Mucosa of rectum (tissue), 2 donors: ENCODE results near the gene NEGR1.

Source experiments
- H3K27ac ChIP-seq, 2 donors: one replicate each; pipeline ENCODE4 v1.7.0; 2013; ENCODE audit warnings: inconsistent platforms in 2 of 2, low read depth in 2 of 2, low read length in 2 of 2
- H3K27me3 ChIP-seq, 2 donors: one replicate each; pipeline ENCODE4 v1.7.0; 2013; ENCODE audit warnings: low read length in 2 of 2; ENCODE audit not compliant: control insufficient read depth in 2 of 2, insufficient read depth in 2 of 2
- H3K36me3 ChIP-seq, 2 donors: one replicate each; pipeline ENCODE4 v1.7.0; 2013; ENCODE audit warnings: low read length in 2 of 2; ENCODE audit not compliant: control insufficient read depth in 2 of 2, insufficient read depth in 2 of 2
- H3K4me1 ChIP-seq, 2 donors: one replicate each; pipeline ENCODE4 v1.7.0; 2013; ENCODE audit warnings: low read length in 2 of 2, mild to moderate bottlenecking in 1 of 2; ENCODE audit not compliant: control insufficient read depth in 2 of 2, insufficient read depth in 2 of 2
- H3K4me3 ChIP-seq, 2 donors: one replicate each; pipeline ENCODE4 v1.7.0; 2013; ENCODE audit warnings: low read length in 2 of 2
- H3K9ac ChIP-seq, 2 donors: one replicate each; pipeline ENCODE4 v1.7.0; 2013; ENCODE audit warnings: low read length in 2 of 2, low read depth in 1 of 2, mild to moderate bottlenecking in 1 of 2
- H3K9me3 ChIP-seq, 2 donors: one replicate each; pipeline ENCODE4 v1.7.0; 2013; ENCODE audit warnings: low read length in 2 of 2; ENCODE audit not compliant: control insufficient read depth in 2 of 2
- donor health status: healthy.
- donor health status: Normal muscosa, but diverticular disease.

The NEGR1 gene

DNA sequence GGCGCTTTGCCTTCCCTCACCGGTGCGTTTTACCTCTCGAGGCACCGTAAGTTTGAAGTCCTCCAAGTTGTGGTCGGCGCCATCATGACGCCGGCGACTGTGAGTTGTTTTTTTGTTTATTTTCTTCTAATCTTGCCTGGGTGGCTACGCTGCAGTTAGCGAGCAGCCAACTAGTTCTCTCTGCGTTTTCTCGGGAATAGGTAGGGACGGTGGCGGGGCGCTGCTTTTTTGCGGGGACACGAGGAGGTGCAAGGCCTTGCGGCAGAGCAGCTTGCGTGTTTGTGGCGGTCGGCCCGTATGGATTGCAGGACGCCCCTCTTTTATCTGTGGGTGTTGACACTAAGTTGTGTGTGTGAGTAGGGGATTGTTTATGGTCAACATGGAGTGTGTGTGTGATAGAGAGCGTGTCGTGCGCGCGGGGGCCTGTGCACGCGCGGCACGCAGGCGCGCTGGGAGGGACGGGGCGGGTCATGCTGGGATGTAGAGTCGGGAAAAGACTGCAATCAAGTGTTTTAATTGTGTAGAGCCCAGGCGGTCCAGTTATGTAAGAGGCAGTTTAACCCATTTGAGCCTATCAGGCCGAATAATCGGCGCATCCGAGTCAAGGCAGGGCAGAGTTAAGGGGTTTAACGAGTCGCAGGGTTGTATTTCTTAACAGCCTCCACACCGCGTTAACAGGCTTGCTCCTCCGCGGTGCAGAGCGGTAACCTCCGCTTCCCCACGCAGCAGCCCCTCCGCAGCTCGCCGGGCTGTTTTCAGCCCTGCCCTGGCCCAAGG, 1.2 kb upstream of the NEGR1 start:
- H3K4me3 ChIP-seq = peak overlapping the region; percentile 73 to 74
- H3K27ac ChIP-seq = peak overlapping the region; percentile 82 to 84
- peaks cover 17 to 19% of the 10 kb centered on the region in 2 donors for H3K27me3 ChIP-seq
- no peaks in the 10 kb centered on the region for H3K36me3 ChIP-seq
- no peaks in the 10 kb centered on the region for H3K9me3 ChIP-seq
- peak overlapping the region; percentile 43 to 69 for H3K9ac ChIP-seq
- H3K4me1 ChIP-seq = peaks cover 4 to 9% of the 10 kb centered on the region in 2 donors

DNA sequence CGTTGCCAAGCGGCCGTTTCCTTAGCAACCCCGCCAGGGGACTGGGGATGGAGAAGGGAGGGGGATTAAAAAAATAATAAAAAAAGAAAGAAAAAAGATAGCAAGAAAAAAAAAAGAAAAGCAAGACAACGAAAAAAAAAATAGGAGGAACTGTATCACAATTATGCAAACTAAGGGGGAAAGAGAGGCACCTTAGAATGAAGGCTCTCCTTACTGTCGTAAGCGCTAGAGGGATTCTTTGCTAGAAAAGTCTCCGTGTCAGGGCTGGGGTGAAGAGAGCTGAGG, 625 bp upstream of the NEGR1 start:
- Histone ChIP-seq H3K9ac (peak overlapping the region; percentile 43 to 69), H3K9me3 (no peaks in the 10 kb centered on the region), H3K36me3 (no peaks in the 10 kb centered on the region), H3K27ac (peak overlapping the region; percentile 82 to 84), H3K27me3 (peaks cover 17 to 19% of the 10 kb centered on the region in 2 donors), H3K4me3 (peak overlapping the region; percentile 73 to 74), H3K4me1 (peaks cover 4 to 9% of the 10 kb centered on the region in 2 donors)

DNA sequence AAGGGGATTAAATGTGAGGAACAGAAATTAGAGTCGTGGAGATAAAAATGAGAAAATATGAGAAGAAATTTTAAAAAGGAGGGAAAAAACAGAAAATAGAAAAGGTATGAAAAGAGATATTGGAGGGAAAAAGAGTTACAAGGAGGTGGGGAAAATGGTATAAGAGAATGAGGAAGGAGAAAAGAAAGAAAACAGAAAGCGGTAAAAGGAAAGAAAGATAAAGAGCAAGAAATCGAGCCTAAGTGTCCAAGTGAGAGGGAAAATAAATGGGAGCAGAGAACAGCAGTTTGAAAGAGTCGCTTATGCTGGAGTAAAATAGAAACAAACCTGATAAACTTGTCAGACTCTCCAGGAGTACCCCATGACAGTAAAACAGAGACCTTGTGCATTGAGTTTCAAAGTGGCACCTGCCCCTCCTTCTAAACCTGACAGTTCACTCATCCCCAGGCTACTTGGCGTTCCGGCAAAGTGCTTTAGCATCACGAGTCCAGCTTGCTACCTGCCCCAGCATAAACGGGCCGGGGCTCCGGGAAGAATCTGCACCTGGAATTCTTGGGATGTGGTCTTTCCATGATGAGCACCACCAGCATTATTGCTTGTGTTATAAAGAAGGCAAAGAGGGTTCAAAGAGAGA, 585 bp downstream of the NEGR1 start:
- H3K27me3 ChIP-seq = peaks cover 17 to 19% of the 10 kb centered on the region in 2 donors
- peaks cover 4 to 9% of the 10 kb centered on the region in 2 donors for H3K4me1 ChIP-seq
- peak overlapping the region; percentile 57 to 58 for H3K4me3 ChIP-seq
- peak overlapping the region in 1 of 2 donors; percentile 14 for H3K9ac ChIP-seq
- H3K9me3 ChIP-seq = no peaks in the 10 kb centered on the region
- H3K27ac ChIP-seq = peak overlapping the region; percentile 38 to 49
- H3K36me3 ChIP-seq = no peaks in the 10 kb centered on the region

DNA sequence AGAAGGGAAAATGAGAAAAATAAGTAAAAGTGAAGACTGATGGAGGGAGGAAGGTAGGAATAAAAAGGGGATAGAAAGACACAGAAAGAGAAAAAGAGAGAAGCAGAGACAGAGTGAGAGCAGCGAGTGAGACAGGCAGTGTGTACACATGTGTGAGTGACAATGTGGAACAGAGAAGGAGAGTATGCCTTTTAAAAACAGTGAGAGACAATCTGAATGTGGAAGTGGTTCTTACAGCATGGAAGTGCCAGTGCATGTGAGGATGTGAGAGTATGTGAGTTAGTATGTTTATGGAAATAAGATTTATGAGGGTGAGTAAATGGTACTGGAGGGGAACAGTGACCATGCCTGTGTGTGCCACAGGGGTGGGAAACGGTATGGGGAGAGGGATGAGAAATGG, 1.2 kb downstream of the NEGR1 start:
- H3K9ac ChIP-seq = no peak overlapping the region

DNA sequence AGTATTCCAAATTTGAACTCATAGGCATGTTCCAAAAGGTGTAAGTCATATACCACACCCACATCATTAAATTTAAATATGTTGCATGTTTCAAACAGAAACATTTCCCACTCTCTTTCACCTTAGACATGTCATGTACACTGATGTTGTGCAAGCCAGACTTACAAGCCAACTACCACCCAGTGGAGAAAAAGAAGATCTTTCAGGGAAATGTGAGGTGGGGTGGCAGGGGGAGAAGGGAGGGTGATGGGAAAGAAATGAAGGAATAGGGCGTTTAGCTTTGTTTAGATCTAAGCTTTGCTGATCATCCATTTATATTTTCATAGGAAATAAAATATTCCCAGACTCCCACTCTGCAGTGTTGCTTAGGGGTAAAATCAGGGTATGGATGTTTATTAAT, 1.6 kb downstream of the NEGR1 start:
- Histone ChIP-seq H3K27ac (no peak overlapping the region), H3K36me3 (no peaks in the 10 kb centered on the region), H3K27me3 (peaks cover 17 to 19% of the 10 kb centered on the region in 2 donors), H3K9me3 (no peaks in the 10 kb centered on the region), H3K9ac (no peak overlapping the region), H3K4me1 (peaks cover 4 to 9% of the 10 kb centered on the region in 2 donors), H3K4me3 (peak overlapping the region in 1 of 2 donors; percentile 58)

More for the DNA sequence above, 1.2 kb downstream of the NEGR1 start:
- peaks cover 4 to 9% of the 10 kb centered on the region in 2 donors for H3K4me1 ChIP-seq
- no peaks in the 10 kb centered on the region for H3K9me3 ChIP-seq
- H3K27me3 ChIP-seq = peaks cover 17 to 19% of the 10 kb centered on the region in 2 donors
- peak overlapping the region in 1 of 2 donors; percentile 58 for H3K4me3 ChIP-seq
- H3K27ac ChIP-seq = no peak overlapping the region
- no peaks in the 10 kb centered on the region for H3K36me3 ChIP-seq

DNA sequence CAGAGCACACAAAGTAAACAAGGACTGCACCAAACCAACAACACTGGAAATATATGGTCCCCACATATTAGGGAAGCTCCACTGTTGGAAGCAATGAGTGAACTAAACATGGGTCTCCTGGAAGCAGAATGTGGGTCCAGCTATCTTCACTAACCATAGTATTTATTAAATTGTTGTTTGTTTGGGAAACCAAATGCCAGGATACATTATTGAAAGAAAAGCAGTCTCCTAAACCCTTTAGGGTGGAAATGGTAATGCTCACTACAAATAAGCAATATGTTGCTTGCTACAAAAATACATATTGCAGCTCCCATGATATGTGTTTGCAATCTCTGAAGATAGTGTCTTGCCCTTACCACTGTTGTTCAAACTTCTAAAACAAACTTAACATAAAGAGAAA, 2.2 kb downstream of the NEGR1 start:
- Histone ChIP-seq H3K27me3 (peaks cover 16 to 17% of the 10 kb centered on the region in 2 donors), H3K4me3 (peak overlapping the region in 1 of 2 donors; percentile 3), H3K9me3 (no peaks in the 10 kb centered on the region), H3K4me1 (peaks cover 4 to 9% of the 10 kb centered on the region in 2 donors), H3K36me3 (no peaks in the 10 kb centered on the region), H3K9ac (no peak overlapping the region), H3K27ac (no peak overlapping the region)

DNA sequence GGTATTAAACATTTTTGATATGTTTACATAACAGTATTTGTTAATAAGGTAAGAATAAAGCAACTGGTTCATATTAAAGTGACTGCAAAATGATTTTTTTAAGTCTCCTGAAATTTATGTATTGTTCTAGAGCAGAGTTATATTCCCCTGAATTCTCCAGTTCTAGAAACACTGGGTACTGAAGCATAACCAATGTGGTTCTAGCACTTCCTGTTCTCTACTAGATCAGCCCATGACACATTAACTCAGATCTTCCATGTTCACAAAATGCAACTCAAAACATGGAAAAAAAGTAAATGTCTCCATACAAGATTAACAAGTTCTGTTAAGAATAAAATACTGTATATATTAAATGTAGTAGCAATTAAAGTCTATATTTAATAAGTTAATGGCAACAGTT, 3.9 kb downstream of the NEGR1 start:
- peaks cover 0 to 2% of the 10 kb centered on the region in 2 donors for H3K4me1 ChIP-seq
- no peak overlapping the region for H3K9ac ChIP-seq
- no peak overlapping the region for H3K4me3 ChIP-seq
- no peaks in the 10 kb centered on the region for H3K36me3 ChIP-seq
- no peaks in the 10 kb centered on the region for H3K9me3 ChIP-seq
- H3K27me3 ChIP-seq = peaks cover 2 to 4% of the 10 kb centered on the region in 2 donors
- no peak overlapping the region for H3K27ac ChIP-seq

DNA sequence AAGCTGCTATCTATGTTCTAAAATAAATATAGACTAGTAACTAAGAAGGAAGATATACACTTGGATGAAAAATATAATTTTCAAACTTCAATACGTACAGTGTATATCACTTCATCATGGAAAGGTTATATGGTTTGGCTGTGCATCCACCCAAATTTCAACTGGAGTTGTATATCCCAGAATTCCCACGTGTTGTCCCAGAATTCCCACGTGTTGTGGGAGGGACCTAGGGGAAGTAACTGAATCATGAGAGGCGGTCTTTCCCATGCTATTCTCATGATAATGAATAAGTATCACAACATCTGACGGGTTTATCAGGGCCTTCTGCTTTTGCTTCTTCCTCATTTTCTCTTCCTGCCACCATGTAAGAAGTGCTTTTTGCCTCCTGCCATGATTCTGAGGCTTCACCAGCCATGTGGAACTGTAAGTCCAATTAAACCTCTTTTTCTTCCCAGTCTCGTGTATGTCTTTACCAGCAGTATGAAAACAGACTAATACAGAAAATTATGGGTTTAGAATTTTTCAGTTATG, 10.7 kb downstream of the NEGR1 start:
- no peaks in the 10 kb centered on the region for H3K9me3 ChIP-seq
- no peaks in the 10 kb centered on the region for H3K27me3 ChIP-seq
- H3K9ac ChIP-seq = no peak overlapping the region
- H3K36me3 ChIP-seq = no peaks in the 10 kb centered on the region
- no peaks in the 10 kb centered on the region for H3K4me1 ChIP-seq
- H3K27ac ChIP-seq = no peak overlapping the region
- no peak overlapping the region for H3K4me3 ChIP-seq

DNA sequence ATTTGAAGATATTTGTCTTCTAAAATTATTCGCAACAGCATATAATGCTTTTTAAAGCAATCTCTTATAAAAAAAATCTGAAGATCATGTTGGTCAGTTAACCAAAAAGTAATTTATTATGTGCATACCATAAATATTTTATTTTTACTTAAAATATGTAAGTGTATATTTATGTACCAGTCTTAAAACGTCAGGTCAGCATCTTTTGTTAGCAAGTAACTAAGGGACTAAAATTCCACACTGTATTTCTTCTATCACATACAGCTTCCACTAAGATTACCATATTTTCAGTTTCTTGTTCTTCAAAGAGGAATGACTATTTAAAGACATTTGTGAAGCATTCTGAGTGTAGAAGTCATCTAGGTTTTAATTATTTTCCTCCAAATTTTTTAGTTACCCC, 19.6 kb downstream of the NEGR1 start:
- Histone ChIP-seq H3K36me3 (no peaks in the 10 kb centered on the region), H3K4me3 (no peak overlapping the region), H3K4me1 (no peaks in the 10 kb centered on the region), H3K27me3 (no peaks in the 10 kb centered on the region), H3K9me3 (no peaks in the 10 kb centered on the region), H3K27ac (no peak overlapping the region), H3K9ac (no peak overlapping the region)

DNA sequence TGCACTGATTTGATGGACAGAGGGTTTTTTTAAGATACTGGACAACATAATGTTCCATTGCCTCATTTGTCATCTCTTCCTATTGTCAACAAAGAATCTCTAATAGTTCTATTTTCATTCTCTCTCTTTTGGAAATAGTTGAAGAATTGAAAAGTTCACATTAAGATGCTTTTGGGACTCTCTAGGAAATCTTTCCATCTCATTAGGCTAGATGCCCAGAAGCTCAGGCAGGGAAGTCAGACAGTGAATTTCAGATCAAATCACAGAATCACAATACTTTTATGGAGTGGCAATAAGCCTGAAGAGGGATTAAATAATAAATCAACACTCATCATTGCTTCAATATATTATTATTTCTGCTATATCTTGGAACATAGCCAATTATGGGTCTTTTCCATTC, 29.2 kb downstream of the NEGR1 start:
- no peaks in the 10 kb centered on the region for H3K9me3 ChIP-seq
- H3K27ac ChIP-seq = no peak overlapping the region
- H3K36me3 ChIP-seq = no peaks in the 10 kb centered on the region
- no peak overlapping the region for H3K9ac ChIP-seq
- H3K4me1 ChIP-seq = no peaks in the 10 kb centered on the region
- no peak overlapping the region for H3K4me3 ChIP-seq
- H3K27me3 ChIP-seq = no peaks in the 10 kb centered on the region
